ENCODE results near the gene U2AF2. TPM values are rescaled to one million over a fixed set of nuclear protein-coding genes. Genes with fewer than 3 reads are reported as not detected.

The U2AF2 gene
- total RNA-seq, 1 donor from 2014 or later = 219 TPM

GRCh38 chr19:55720214-55720746 lies 65.4 kb downstream of the U2AF2 start:
- Mint-ChIP-seq H3K27me3 (ENCODE audit: unreplicated experiment) (peaks cover 2% of the 10 kb centered on the region), H3K4me1 (ENCODE audit: unreplicated experiment) (no peaks in the 10 kb centered on the region), H3K36me3 (ENCODE audit: low read depth, unreplicated experiment) (peaks cover 21% of the 10 kb centered on the region), H3K9me3 (ENCODE audit: unreplicated experiment) (peaks cover 41% of the 10 kb centered on the region), H3K27ac (ENCODE audit: unreplicated experiment) (no peak overlapping the region), H3K4me3 (ENCODE audit: unreplicated experiment) (no peak overlapping the region)
- no peak for DNase-seq (ENCODE audit: low spot score)
- TF ChIP-seq CTCF (IDR thresholded peaks at IDR 0.05; ENCODE audit: unreplicated experiment) = no peak

- TF ChIP-seq CTCF (IDR thresholded peaks at IDR 0.05; ENCODE audit: unreplicated experiment) = no peak
- Mint-ChIP-seq H3K9me3 (ENCODE audit: unreplicated experiment) (peaks cover 45% of the 10 kb centered on the region), H3K27ac (ENCODE audit: unreplicated experiment) (no peak overlapping the region), H3K36me3 (ENCODE audit: low read depth, unreplicated experiment) (peaks cover 21% of the 10 kb centered on the region), H3K4me1 (ENCODE audit: unreplicated experiment) (no peaks in the 10 kb centered on the region), H3K27me3 (ENCODE audit: unreplicated experiment) (peaks cover 4% of the 10 kb centered on the region), H3K4me3 (ENCODE audit: unreplicated experiment) (no peak overlapping the region)
- no peak for DNase-seq (ENCODE audit: low spot score)
Observed at GRCh38 chr19:55720801-55721200, 66.0 kb downstream of the U2AF2 start.

- DNase-seq (ENCODE audit: low spot score) = no peak
- Mint-ChIP-seq H3K4me1 (ENCODE audit: unreplicated experiment) (no peaks in the 10 kb centered on the region), H3K4me3 (ENCODE audit: unreplicated experiment) (no peak overlapping the region), H3K36me3 (ENCODE audit: low read depth, unreplicated experiment) (peaks cover 18% of the 10 kb centered on the region), H3K9me3 (ENCODE audit: unreplicated experiment) (peaks cover 48% of the 10 kb centered on the region), H3K27me3 (ENCODE audit: unreplicated experiment) (peaks cover 5% of the 10 kb centered on the region), H3K27ac (ENCODE audit: unreplicated experiment) (no peak overlapping the region)
- TF ChIP-seq CTCF (IDR thresholded peaks at IDR 0.05; ENCODE audit: unreplicated experiment) = no peak
Observed at GRCh38 chr19:55723491-55723890, 68.7 kb downstream of the U2AF2 start.

Other genes with a start within 250 kb of the U2AF2 start
- 56.2 TPM for gene UBE2S, start 247.2 kb upstream of the U2AF2 start, total RNA-seq (ENCODE audit: unreplicated experiment)
- gene SHISA7, start 211.7 kb upstream of the U2AF2 start, total RNA-seq (ENCODE audit: unreplicated experiment) = not detected
- 20.2 TPM for gene ISOC2, start 193.4 kb upstream of the U2AF2 start, total RNA-seq (ENCODE audit: unreplicated experiment)
- gene C19orf85, start 190.3 kb upstream of the U2AF2 start, total RNA-seq (ENCODE audit: unreplicated experiment) = not detected
- 8.7 TPM for gene ZNF628, start 178.4 kb upstream of the U2AF2 start, total RNA-seq (ENCODE audit: unreplicated experiment)
- gene NAT14, start 169.8 kb upstream of the U2AF2 start, total RNA-seq (ENCODE audit: unreplicated experiment) = 37.7 TPM
- gene SSC5D, start 166.6 kb upstream of the U2AF2 start, total RNA-seq (ENCODE audit: unreplicated experiment) = 0.95 TPM
- gene SBK2, start 117.9 kb upstream of the U2AF2 start, total RNA-seq (ENCODE audit: unreplicated experiment) = 0.69 TPM
- gene SBK3, start 109.5 kb upstream of the U2AF2 start, total RNA-seq (ENCODE audit: unreplicated experiment) = 3.6 TPM
- 36.4 TPM for gene ZNF579, start 74.2 kb upstream of the U2AF2 start, total RNA-seq (ENCODE audit: unreplicated experiment)
- gene FIZ1, start 55.5 kb upstream of the U2AF2 start, total RNA-seq (ENCODE audit: unreplicated experiment) = 21.5 TPM
- 9.3 TPM for gene ZNF524, start 54.7 kb upstream of the U2AF2 start, total RNA-seq (ENCODE audit: unreplicated experiment)
- gene ZNF865, start 49.4 kb upstream of the U2AF2 start, total RNA-seq (ENCODE audit: unreplicated experiment) = 14.5 TPM
- gene ZNF784, start 30.5 kb upstream of the U2AF2 start, total RNA-seq (ENCODE audit: unreplicated experiment) = 6.8 TPM
- gene ZNF580, start 14.0 kb upstream of the U2AF2 start, total RNA-seq (ENCODE audit: unreplicated experiment) = 34.0 TPM
- 47.2 TPM for gene ZNF581, start 11.4 kb upstream of the U2AF2 start, total RNA-seq (ENCODE audit: unreplicated experiment)
- 20.1 TPM for gene CCDC106, start 6.8 kb upstream of the U2AF2 start, total RNA-seq (ENCODE audit: unreplicated experiment)
- gene EPN1, start 20.2 kb downstream of the U2AF2 start, total RNA-seq (ENCODE audit: unreplicated experiment) = 250 TPM
- gene NLRP9, start 83.4 kb downstream of the U2AF2 start, total RNA-seq (ENCODE audit: unreplicated experiment) = not detected
- not detected for gene RFPL4A, start 104.1 kb downstream of the U2AF2 start, total RNA-seq (ENCODE audit: unreplicated experiment)
- not detected for gene RFPL4AL1, start 114.1 kb downstream of the U2AF2 start, total RNA-seq (ENCODE audit: unreplicated experiment)
- not detected for gene NLRP11, start 177.0 kb downstream of the U2AF2 start, total RNA-seq (ENCODE audit: unreplicated experiment)
- gene NLRP4, start 181.5 kb downstream of the U2AF2 start, total RNA-seq (ENCODE audit: unreplicated experiment) = not detected